Lower leg skin (tissue), 4 donors: ENCODE results near the gene TAC3. TPM values are rescaled to one million over a fixed set of nuclear protein-coding genes. Genes with fewer than 3 reads are reported as not detected.

Experiments used
- DNase-seq, 2 donors: peaks; one replicate each; pipeline ENCODE4 v3.0.0-alpha.2; 2019; ENCODE audit warnings: low spot score in 2 of 2
- H3K4me3 ChIP-seq: fragments of 200-600 bp; sonication (generic); 2 replicates; pipeline ENCODE4 v1.5.1; 2017; ENCODE audit warnings: mild to moderate bottlenecking, low read depth; ENCODE audit not compliant: poor library complexity, severe bottlenecking
- CTCF ChIP-seq, 3 donors: fragments of 450-650 bp; IDR thresholded peaks; one replicate each; pipeline ENCODE4 v1.5.1; 2016; ENCODE audit warnings: antibody characterized with exemption in 3 of 3, mild to moderate bottlenecking in 3 of 3, moderate library complexity in 2 of 3
- POLR2A ChIP-seq, 2 donors: fragments of 450-650 bp; IDR thresholded peaks; one replicate each; pipeline ENCODE4 v1.6.1; 2016 to 2017; ENCODE audit warnings: antibody characterized with exemption in 2 of 2, mild to moderate bottlenecking in 1 of 2, moderate library complexity in 1 of 2
- WGBS, 2 donors: methylation state at CpG; one replicate each; pipeline ENCODE4 v1.1.5; 2018; 5-methylcytosine and 5-hydroxymethylcytosine counted together
- intact Hi-C: fragments of 100-400 bp; cut with DNase I; formaldehyde crosslinking; loops from one replicate; pipeline ENCODE4 v1.15.0; 2023; ENCODE audit warnings: low total_unique reads
- total RNA-seq, 4 donors: library from RNA; depleted of rRNA; stranded (reverse); fragments of >200 nt; gene quantifications; one replicate each; pipeline ENCODE4 v1.1.0, GENCODE V29; 2016

The TAC3 gene
- total RNA-seq, 4 donors from 2014 or later = 0.46 TPM; not detected in 3

GRCh38 chr12:57051011-57051410, 34.7 kb upstream of the TAC3 start:
- intact Hi-C loops = no loop called here
- H3K4me3 ChIP-seq = no peak overlapping the region
- no peak for DNase-seq
- TF ChIP-seq CTCF (IDR thresholded peaks at IDR 0.05) (no peak), POLR2A (IDR thresholded peaks at IDR 0.05) (no peak)
- 76 to 100% methylated on average over 1 of the region's 1 CpG for WGBS, 2 donors

DNA sequence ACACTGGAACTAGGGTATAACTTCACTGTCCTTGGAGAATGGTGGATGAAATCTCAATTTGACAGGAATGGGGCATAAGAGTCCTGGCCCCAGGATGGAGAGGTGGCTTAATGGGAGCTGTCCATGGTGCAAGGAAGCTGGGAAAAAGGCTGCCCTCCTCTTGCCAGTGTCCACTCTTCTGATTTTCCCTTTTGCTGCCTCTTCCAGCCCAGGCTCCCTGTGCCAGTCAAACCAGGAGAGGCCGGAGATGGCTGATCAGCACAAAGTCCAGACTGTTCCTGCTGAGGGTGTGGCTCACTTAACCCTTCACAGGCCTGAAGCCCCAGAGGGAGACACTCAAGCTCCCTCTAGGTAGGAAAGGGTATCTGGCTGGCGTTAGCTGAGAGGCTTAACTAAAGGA, 33.6 kb upstream of the TAC3 start, which contains the start of gene MYO1A:
MYO1A (minus strand) TSS at position 240 of the 400 bp plus-strand sequence. CDS start 1,806 bp downstream, outside the sequence.
- TF ChIP-seq CTCF (IDR thresholded peaks at IDR 0.05) (no peak), POLR2A (IDR thresholded peaks at IDR 0.05) (no peak)
- intact Hi-C loops = no loop called here
- H3K4me3 ChIP-seq = no peak within 1 kb of the TSS
- DNase-seq = no peak
- WGBS, 2 donors = 31 to 41% methylated on average over 2 of the region's 2 CpGs

- WGBS, 2 donors = 70 to 75% methylated on average over 4 of the region's 4 CpGs
- no peak for DNase-seq
- TF ChIP-seq CTCF (IDR thresholded peaks at IDR 0.05) (no peak), POLR2A (IDR thresholded peaks at IDR 0.05) (no peak)
- H3K4me3 ChIP-seq = no peak overlapping the region
- intact Hi-C loops = no loop called here
These were observed 32.8 kb upstream of the TAC3 start for GRCh38 chr12:57049119-57049446.

DNA sequence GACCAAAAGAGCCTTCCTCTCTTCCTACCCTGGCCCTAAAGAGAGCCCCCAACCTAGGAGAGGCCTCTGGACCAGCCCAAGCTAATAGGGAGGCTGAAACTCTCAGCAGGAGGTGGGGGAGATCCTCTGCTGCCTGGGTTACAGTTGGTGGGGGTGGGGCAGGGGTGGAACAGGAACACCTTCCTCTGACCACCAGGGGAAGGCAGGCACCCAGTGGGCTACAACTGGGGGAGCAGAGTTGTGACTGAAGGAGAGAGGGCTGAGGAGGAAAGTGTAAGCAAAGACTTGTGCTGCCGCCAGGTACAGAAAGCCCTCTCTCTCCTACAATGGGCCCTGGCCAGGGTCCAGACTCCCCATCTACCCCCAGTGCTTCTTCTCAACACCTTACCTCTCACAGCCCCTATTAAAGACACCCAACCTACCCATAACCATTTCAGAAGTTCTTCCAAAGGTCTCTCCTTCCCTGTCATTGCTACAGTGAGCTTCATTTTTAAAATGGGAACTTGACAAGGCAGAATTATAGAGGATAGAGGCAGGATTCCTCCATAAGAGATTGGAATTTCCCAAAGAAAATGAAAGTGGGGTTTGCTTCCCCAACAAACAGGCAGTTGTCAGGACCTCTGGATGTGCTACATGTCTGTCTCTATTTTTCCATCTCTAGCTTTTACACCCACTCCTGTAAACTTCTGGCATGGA, 32.2 kb upstream of the TAC3 start:
- TF ChIP-seq CTCF (IDR thresholded peaks at IDR 0.05) = no peak
- no peak for TF ChIP-seq POLR2A (IDR thresholded peaks at IDR 0.05)
- intact Hi-C loops = no loop called here
- no peak overlapping the region for H3K4me3 ChIP-seq
- WGBS, 2 donors = 92% methylated on average over 1 of the region's 1 CpG
- DNase-seq = no peak

DNA sequence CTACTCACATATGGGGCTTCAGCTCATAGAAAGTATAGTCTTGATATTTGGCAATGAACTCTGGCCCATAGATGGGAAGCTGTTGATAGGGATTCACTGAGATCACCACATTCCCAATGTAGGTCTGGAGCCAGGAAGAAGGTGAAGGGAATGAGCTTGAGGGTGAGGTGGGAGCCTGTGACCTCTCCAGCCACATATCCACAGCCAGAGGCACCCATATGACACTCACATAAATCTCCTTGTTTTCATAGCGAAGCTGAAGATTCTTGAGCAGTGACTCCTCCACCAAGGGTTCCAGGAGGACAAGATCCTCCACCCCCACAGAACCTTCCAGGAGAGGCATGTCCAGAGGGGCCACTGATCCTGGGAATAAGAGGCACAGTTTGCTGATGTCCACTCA, 31.7 kb upstream of the TAC3 start:
- 71 to 90% methylated on average over 1 of the region's 1 CpG for WGBS, 2 donors
- H3K4me3 ChIP-seq = no peak overlapping the region
- TF ChIP-seq POLR2A (IDR thresholded peaks at IDR 0.05) (no peak), CTCF (IDR thresholded peaks at IDR 0.05) (no peak)
- intact Hi-C loops = no loop called here
- DNase-seq = no peak
